Measurements from ENCODE around the gene MANF. TPM values are rescaled to one million over a fixed set of nuclear protein-coding genes. Genes with fewer than 3 reads are reported as not detected.

The MANF gene
- 98.5 to 115 TPM (median 110 TPM) in 5 replicates for total RNA-seq (2022; extraction: Qiagen RNA extraction)

GRCh38 chr3:51384726-51385473 is at the start of gene MANF:
Gene MANF, plus strand, starts transcription at chr3:51385291. Its CDS starts 52 bp downstream, at chr3:51385343.

GRCh38 chr3:51391075-51391565 is 6.0 kb downstream of the MANF start, which contains the start of gene RBM15B:
Gene RBM15B, plus strand, starts transcription at chr3:51391285. Its CDS starts 115 bp downstream, at chr3:51391400.

Other genes with a start within 250 kb of the MANF start
- gene RBM15B, start 6.0 kb downstream of the MANF start, total RNA-seq (2022; extraction: Qiagen RNA extraction) = 16.1 to 21.1 TPM (median 19.2 TPM) in 5 replicates
- gene DCAF1, start 114.7 kb downstream of the MANF start, total RNA-seq (2022; extraction: Qiagen RNA extraction) = 12.3 to 13.8 TPM (median 13.0 TPM) in 5 replicates
- gene RAD54L2, start 153.4 kb downstream of the MANF start, total RNA-seq (2022; extraction: Qiagen RNA extraction) = 3.5 to 4.2 TPM (median 4.1 TPM) in 5 replicates

All from A549 treated with CORT108297 at 1 μM for 4 hours (cell line).